BLaER1 (cell line): Measurements from ENCODE around the gene CREB5.

ENCODE experiments used
- H3K27ac ChIP-seq: shearing (Covaris generic); formaldehyde crosslinking; 2 replicates; pipeline ENCODE4 v1.8.1; 2022
- H3K27me3 ChIP-seq: shearing (Covaris generic); formaldehyde crosslinking; 2 replicates; pipeline ENCODE4 v1.8.1; 2022
- H3K36me3 ChIP-seq: shearing (Covaris generic); formaldehyde crosslinking; 2 replicates; pipeline ENCODE4 v1.8.1; 2022
- H3K4me1 ChIP-seq: shearing (Covaris generic); formaldehyde crosslinking; 2 replicates; pipeline ENCODE4 v1.8.1; 2022
- H3K4me2 ChIP-seq: shearing (Covaris generic); formaldehyde crosslinking; 2 replicates; pipeline ENCODE4 v1.8.1; 2022
- H3K4me3 ChIP-seq: shearing (Covaris generic); formaldehyde crosslinking; 2 replicates; pipeline ENCODE4 v1.8.1; 2022
- H3K9ac ChIP-seq: shearing (Covaris generic); formaldehyde crosslinking; 2 replicates; pipeline ENCODE4 v1.8.1; 2022
- H3K9me3 ChIP-seq: shearing (Covaris generic); formaldehyde crosslinking; 2 replicates; pipeline ENCODE4 v1.8.1; 2022
- H4K20me1 ChIP-seq: shearing (Covaris generic); formaldehyde crosslinking; 2 replicates; pipeline ENCODE4 v1.8.1; 2022
- Cebpa-rat ChIP-seq: shearing (Covaris generic); IDR thresholded peaks from 2 replicates; pipeline ENCODE4 v1.8.1; 2022

CREB5 gene

GRCh38 chr7:28452681-28453080 is 40.4 kb downstream of the CREB5 start:
- Histone ChIP-seq H3K9ac (no peak overlapping the region), H3K4me2 (no peak overlapping the region), H3K9me3 (no peaks in the 10 kb centered on the region), H3K27me3 (no peaks in the 10 kb centered on the region), H3K27ac (no peak overlapping the region), H3K4me1 (peaks cover 9% of the 10 kb centered on the region), H3K4me3 (no peak overlapping the region), H3K36me3 (no peaks in the 10 kb centered on the region), H4K20me1 (no peaks in the 10 kb centered on the region)
- TF ChIP-seq Cebpa-rat = no peak

DNA sequence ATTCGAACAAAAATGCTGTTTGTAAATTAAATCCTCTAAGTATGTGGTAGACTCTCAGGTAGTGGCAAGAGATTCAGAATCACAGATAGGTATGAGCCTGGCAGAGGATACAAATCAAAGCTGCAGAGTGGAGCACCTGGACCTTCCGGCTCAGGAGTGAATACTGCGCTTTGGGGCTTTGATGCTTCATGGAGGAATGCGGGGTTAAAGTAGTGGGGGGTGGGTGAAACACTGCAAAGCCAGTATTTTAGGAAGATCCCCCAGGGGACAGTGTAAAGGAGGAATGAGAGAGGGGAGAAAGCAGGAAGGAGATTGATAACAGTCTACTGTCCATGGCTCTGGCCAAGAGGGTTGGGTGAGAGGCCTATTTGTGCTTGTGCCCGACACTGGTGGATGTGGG is 43.2 kb downstream of the CREB5 start:
- H3K9me3 ChIP-seq = no peaks in the 10 kb centered on the region
- TF ChIP-seq Cebpa-rat = no peak

GRCh38 chr7:28456044-28456443 is 43.7 kb downstream of the CREB5 start:
- no peak overlapping the region for H3K9ac ChIP-seq
- peak overlapping the region; percentile 15 for H3K4me2 ChIP-seq
- TF ChIP-seq Cebpa-rat = no peak
- peaks cover 9% of the 10 kb centered on the region for H3K4me1 ChIP-seq
- H4K20me1 ChIP-seq = no peaks in the 10 kb centered on the region
- no peak overlapping the region for H3K27ac ChIP-seq
- H3K9me3 ChIP-seq = no peaks in the 10 kb centered on the region
- H3K27me3 ChIP-seq = no peaks in the 10 kb centered on the region
- no peaks in the 10 kb centered on the region for H3K36me3 ChIP-seq
- H3K4me3 ChIP-seq = no peak overlapping the region

More for the DNA sequence above, 43.2 kb downstream of the CREB5 start:
- H3K4me1 ChIP-seq = peaks cover 9% of the 10 kb centered on the region
- peak overlapping the region; percentile 15 for H3K4me2 ChIP-seq
- no peak overlapping the region for H3K4me3 ChIP-seq
- no peaks in the 10 kb centered on the region for H4K20me1 ChIP-seq
- H3K27ac ChIP-seq = no peak overlapping the region
- H3K36me3 ChIP-seq = no peaks in the 10 kb centered on the region
- H3K9ac ChIP-seq = no peak overlapping the region
- no peaks in the 10 kb centered on the region for H3K27me3 ChIP-seq

DNA sequence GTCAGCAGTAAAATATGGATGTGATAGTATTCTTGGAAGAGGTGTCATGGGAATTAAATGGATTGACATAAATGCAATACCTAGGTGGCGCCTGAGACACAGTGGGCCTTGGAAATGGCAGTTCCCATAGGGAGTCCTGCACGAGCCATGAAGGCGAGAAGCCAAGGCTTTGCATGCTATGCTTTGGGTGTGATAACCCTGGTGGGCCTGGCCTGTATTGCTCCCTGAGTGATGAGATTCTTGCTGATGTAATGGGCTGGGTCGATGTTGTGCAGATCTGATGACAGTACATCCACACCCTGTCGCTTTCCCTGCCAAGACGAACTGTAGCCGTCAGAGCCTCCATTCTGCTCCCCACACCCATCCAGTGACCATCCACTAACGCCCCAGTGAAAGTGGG is 46.4 kb downstream of the CREB5 start:
- no peak overlapping the region for H3K9ac ChIP-seq
- no peaks in the 10 kb centered on the region for H3K27me3 ChIP-seq
- no peak for TF ChIP-seq Cebpa-rat
- no peak overlapping the region for H3K4me3 ChIP-seq
- H3K9me3 ChIP-seq = no peaks in the 10 kb centered on the region
- no peak overlapping the region for H3K27ac ChIP-seq
- H3K4me2 ChIP-seq = no peak overlapping the region
- H4K20me1 ChIP-seq = no peaks in the 10 kb centered on the region
- peaks cover 9% of the 10 kb centered on the region for H3K4me1 ChIP-seq
- no peaks in the 10 kb centered on the region for H3K36me3 ChIP-seq

DNA sequence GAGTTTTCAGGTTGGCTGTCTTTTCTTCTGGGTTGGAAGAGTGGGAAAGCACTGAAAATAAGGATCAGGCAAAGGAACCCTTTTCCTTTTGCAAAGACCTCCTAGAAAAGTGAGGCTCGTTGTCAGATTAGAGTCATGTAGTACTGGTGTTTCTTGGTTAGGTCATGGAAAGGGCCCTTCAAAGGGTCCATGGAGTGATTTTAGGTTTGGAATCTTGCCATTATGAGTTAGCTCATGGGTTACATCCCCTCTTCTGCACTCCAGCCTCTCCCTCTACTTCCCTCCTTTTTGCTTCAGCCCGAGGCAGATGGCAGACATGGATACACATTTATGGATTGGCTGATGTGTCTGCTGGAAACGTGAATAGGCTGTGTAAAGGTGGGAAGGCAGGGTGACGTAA is 47.0 kb downstream of the CREB5 start:
- H3K9me3 ChIP-seq = no peaks in the 10 kb centered on the region
- H3K27ac ChIP-seq = no peak overlapping the region
- no peak overlapping the region for H3K4me3 ChIP-seq
- no peak overlapping the region for H3K4me2 ChIP-seq
- H3K27me3 ChIP-seq = no peaks in the 10 kb centered on the region
- H3K36me3 ChIP-seq = no peaks in the 10 kb centered on the region
- H3K9ac ChIP-seq = no peak overlapping the region
- no peaks in the 10 kb centered on the region for H4K20me1 ChIP-seq
- peaks cover 9% of the 10 kb centered on the region for H3K4me1 ChIP-seq
- no peak for TF ChIP-seq Cebpa-rat

DNA sequence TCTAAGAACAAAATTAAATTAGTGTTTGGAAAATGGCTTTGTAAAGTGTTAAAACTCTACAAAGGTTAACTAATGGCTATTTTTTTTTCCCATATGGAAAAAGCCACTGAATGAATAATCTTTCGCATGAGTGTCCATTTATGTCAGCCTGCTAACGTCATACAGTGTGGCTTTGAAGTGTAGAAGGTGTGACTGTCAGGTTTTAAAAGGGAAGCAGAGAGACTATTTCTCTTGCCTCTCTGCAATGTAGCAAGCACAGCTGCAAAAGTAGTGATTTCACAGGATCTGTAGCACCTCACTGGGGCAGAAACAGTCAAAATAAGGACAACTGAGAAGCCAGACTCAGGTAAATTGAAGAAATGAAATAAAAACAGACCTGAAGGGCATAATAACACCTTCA is 53.4 kb downstream of the CREB5 start:
- no peak for TF ChIP-seq Cebpa-rat
- H3K27ac ChIP-seq = no peak overlapping the region

DNA sequence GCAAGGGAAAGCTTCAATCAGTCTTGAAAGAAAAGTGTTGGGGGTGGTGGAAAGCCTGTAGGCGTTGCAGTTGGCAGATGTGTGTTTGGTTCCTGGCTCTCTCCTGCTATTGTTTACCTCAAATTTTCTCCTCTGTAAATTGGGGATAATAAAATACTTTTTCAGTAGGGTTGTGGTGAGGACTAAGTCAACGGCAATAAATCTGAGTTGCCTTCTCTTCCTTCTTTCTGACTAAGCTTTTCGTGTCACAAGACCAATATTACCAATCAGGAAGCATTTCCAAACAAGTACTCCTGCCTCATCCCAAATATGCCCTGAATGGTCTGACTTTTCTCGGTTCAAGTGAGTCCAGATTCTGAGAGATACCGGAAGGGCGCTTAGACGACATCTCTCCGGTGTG is 54.0 kb downstream of the CREB5 start:
- Histone ChIP-seq H3K9ac (no peak overlapping the region), H4K20me1 (no peaks in the 10 kb centered on the region), H3K9me3 (no peaks in the 10 kb centered on the region), H3K4me1 (no peaks in the 10 kb centered on the region), H3K4me2 (no peak overlapping the region), H3K27me3 (no peaks in the 10 kb centered on the region), H3K36me3 (no peaks in the 10 kb centered on the region), H3K4me3 (no peak overlapping the region), H3K27ac (no peak overlapping the region)
- no peak for TF ChIP-seq Cebpa-rat

More for the DNA sequence above, 53.4 kb downstream of the CREB5 start:
- H3K27me3 ChIP-seq = no peaks in the 10 kb centered on the region
- no peaks in the 10 kb centered on the region for H3K9me3 ChIP-seq
- H3K4me1 ChIP-seq = no peaks in the 10 kb centered on the region
- no peak overlapping the region for H3K4me3 ChIP-seq
- no peak overlapping the region for H3K4me2 ChIP-seq
- no peaks in the 10 kb centered on the region for H3K36me3 ChIP-seq
- no peak overlapping the region for H3K9ac ChIP-seq
- H4K20me1 ChIP-seq = no peaks in the 10 kb centered on the region

DNA sequence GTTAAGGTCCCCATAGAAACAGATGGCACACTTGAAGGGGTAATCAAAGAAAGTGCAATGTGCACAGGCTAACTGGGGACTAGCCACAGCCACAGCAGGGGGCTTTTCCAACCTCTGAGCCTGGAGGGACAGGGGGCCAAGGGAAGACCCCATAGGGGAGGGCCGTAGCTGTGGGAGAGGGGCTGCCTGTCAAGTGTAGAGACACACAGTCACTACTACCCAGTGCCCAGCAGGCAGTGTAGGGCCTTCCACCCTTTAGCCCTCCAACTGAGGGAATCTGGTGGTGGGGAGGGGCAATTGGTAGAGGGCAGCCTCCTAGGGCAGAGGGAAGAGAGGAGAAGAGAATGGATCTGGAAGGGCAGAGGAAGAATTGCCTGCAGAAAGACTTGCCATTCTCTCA is 54.6 kb downstream of the CREB5 start:
- Histone ChIP-seq H3K27ac (no peak overlapping the region; the same call in 1 of the 2 replicates), H3K9me3 (no peaks in the 10 kb centered on the region), H3K4me1 (no peaks in the 10 kb centered on the region), H3K4me3 (no peak overlapping the region), H3K9ac (no peak overlapping the region), H3K27me3 (no peaks in the 10 kb centered on the region), H4K20me1 (no peaks in the 10 kb centered on the region), H3K4me2 (no peak overlapping the region), H3K36me3 (no peaks in the 10 kb centered on the region)
- TF ChIP-seq Cebpa-rat = no peak

GRCh38 chr7:28469562-28469961 is 57.2 kb downstream of the CREB5 start:
- Histone ChIP-seq H3K4me2 (no peak overlapping the region), H4K20me1 (no peaks in the 10 kb centered on the region), H3K4me3 (no peak overlapping the region), H3K27me3 (no peaks in the 10 kb centered on the region), H3K9ac (no peak overlapping the region), H3K4me1 (no peaks in the 10 kb centered on the region), H3K36me3 (no peaks in the 10 kb centered on the region), H3K27ac (no peak overlapping the region), H3K9me3 (no peaks in the 10 kb centered on the region)
- TF ChIP-seq Cebpa-rat = no peak

DNA sequence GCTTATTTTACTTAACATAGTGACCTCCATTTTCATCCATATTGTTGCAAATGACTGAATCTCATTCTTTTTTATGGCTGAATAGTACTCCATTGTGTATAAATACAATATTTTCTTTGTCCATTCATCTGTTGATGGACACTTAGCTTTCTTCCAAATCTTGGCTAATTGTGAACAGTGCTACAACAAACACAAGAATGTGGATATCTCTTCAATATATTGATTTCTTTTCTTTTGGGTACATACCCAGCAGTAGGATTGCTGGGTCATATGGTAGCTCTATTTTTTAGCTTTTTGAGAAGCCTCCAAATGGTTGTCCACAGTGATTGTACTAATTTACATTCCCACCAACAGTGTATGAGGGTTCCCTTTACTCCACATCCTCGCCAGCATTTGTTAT is 58.0 kb downstream of the CREB5 start:
- H3K4me3 ChIP-seq = no peak overlapping the region

DNA sequence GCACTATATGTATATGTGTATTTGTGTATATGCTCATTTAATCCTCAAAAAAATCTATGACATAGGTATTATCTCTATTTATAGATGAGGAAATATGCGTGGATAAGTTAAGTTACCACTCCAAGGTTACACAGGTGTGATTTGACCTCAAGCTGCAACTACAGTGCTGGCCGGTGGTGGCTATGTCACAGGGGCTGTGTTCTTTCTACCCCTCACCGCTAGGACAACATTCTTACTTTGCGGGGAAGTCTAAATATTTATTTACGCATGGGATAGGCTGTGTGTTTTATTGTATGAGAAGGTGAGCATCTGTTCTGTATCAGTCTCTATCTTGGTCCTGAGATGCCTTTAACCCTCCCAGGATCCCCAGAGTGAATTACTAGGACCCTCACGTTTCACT is 60.0 kb downstream of the CREB5 start:
- no peak overlapping the region for H3K27ac ChIP-seq
- H3K4me2 ChIP-seq = no peak overlapping the region
- no peaks in the 10 kb centered on the region for H3K36me3 ChIP-seq
- no peaks in the 10 kb centered on the region; the same call in 1 of the 2 replicates for H3K4me1 ChIP-seq
- no peak for TF ChIP-seq Cebpa-rat
- H3K4me3 ChIP-seq = no peak overlapping the region
- H3K9ac ChIP-seq = no peak overlapping the region
- H4K20me1 ChIP-seq = no peaks in the 10 kb centered on the region
- H3K9me3 ChIP-seq = no peaks in the 10 kb centered on the region
- no peaks in the 10 kb centered on the region for H3K27me3 ChIP-seq

More for the DNA sequence above, 58.0 kb downstream of the CREB5 start:
- H3K36me3 ChIP-seq = no peaks in the 10 kb centered on the region
- H3K9me3 ChIP-seq = no peaks in the 10 kb centered on the region
- H3K27me3 ChIP-seq = no peaks in the 10 kb centered on the region
- no peak overlapping the region for H3K9ac ChIP-seq
- no peaks in the 10 kb centered on the region for H4K20me1 ChIP-seq
- TF ChIP-seq Cebpa-rat = no peak
- H3K4me2 ChIP-seq = no peak overlapping the region
- H3K27ac ChIP-seq = no peak overlapping the region
- H3K4me1 ChIP-seq = no peaks in the 10 kb centered on the region
